ENCODE data around the gene SCART1. TPM values are rescaled to one million over a fixed set of nuclear protein-coding genes. Genes with fewer than 3 reads are reported as not detected.

The SCART1 gene
- total RNA-seq, 1 experiment from 2014 or later, result 0.50 TPM

- H4K91ac ChIP-seq (ENCODE audit: insufficient read length, low read depth, low read length), result no peak overlapping the region
- H4K5ac ChIP-seq (ENCODE audit: insufficient read length, low read depth, low read length), result no peak overlapping the region
- no peak overlapping the region for H3K18ac ChIP-seq (ENCODE audit: insufficient read length, low read depth, low read length)
- no peak overlapping the region for H2BK15ac ChIP-seq (ENCODE audit: low read depth, low read length)
- H2BK20ac ChIP-seq (ENCODE audit: low read depth, low read length, poor library complexity, severe bottlenecking), result no peak overlapping the region
- no peak overlapping the region for H3K14ac ChIP-seq (ENCODE audit: insufficient read depth, low read length)
- H3K4ac ChIP-seq (ENCODE audit: low read depth, low read length), result no peak overlapping the region
- no peak for TF ChIP-seq CTCF (conservative IDR thresholded peaks at IDR 0.05)
- Mint-ChIP-seq H3K9me3 (peaks cover 83 to 92% of the 10 kb centered on the region in 2 experiments), H3K4me1 (no peaks in the 10 kb centered on the region), H3K36me3 (ENCODE audit: insufficient read depth in 1 of 3, low read depth in 3 of 3) (peaks cover 0 to 22% (median 2%) of the 10 kb centered on the region in 3 experiments; a peak in 4 of 7 replicates), H3K27ac (no peak overlapping the region), H3K27me3 (ENCODE audit: low read depth) (no peaks in the 10 kb centered on the region; the same call in none of the 2 replicates), H3K4me3 (no peak overlapping the region)
- no peaks in the 10 kb centered on the region for H3K23me2 ChIP-seq (ENCODE audit: insufficient read length, low read depth, low read length, poor library complexity, severe bottlenecking)
- H3K27ac ChIP-seq (ENCODE audit: insufficient read length, low read depth, low read length), result no peak overlapping the region
- no peak overlapping the region for H2AK5ac ChIP-seq (ENCODE audit: insufficient read length, low read length)
- no peak overlapping the region for H4K8ac ChIP-seq (replicated peaks; ENCODE audit: insufficient read length, low read depth, low read length)
- H4K20me1 ChIP-seq (ENCODE audit: control insufficient read depth, insufficient read depth, insufficient read length), result no peaks in the 10 kb centered on the region
- H2AFZ ChIP-seq (ENCODE audit: low read length), result no peak overlapping the region
- H3K23ac ChIP-seq (ENCODE audit: insufficient read length, low read depth, low read length), result no peak overlapping the region
- H3K56ac ChIP-seq (ENCODE audit: insufficient read length, low read depth, low read length), result no peak overlapping the region
- no peaks in the 10 kb centered on the region for H3K4me1 ChIP-seq (ENCODE audit: insufficient read depth, low read length)
- no peak overlapping the region for H2BK120ac ChIP-seq (ENCODE audit: low read depth, low read length, poor library complexity, severe bottlenecking)
- H2BK12ac ChIP-seq (ENCODE audit: insufficient read length, low read depth, low read length), result no peak overlapping the region
- H3K9ac ChIP-seq (ENCODE audit: extremely low read depth, insufficient read length, low read length), result no peak overlapping the region
- no peak overlapping the region for H3T11ph ChIP-seq (ENCODE audit: low read length)
- peaks cover 48% of the 10 kb centered on the region for H3K9me3 ChIP-seq (ENCODE audit: control insufficient read depth, low read depth, low read length)
- H3K27me3 ChIP-seq (ENCODE audit: insufficient read depth, low read length), result no peaks in the 10 kb centered on the region
- H3K4me2 ChIP-seq (ENCODE audit: insufficient read depth, insufficient read length, low read length), result no peak overlapping the region
- no peak for DNase-seq
- no peaks in the 10 kb centered on the region for H3K79me1 ChIP-seq (ENCODE audit: insufficient read depth, low read depth, low read length, poor library complexity, severe bottlenecking)
- H2BK5ac ChIP-seq (ENCODE audit: insufficient read length, low read length), result no peak overlapping the region
- H3K79me2 ChIP-seq (ENCODE audit: insufficient read depth, low read length), result no peaks in the 10 kb centered on the region
Observed at GRCh38 chr10:133488354-133488753, 34.6 kb downstream of the SCART1 start.

All from H9 (cell line).